Posterior cingulate gyrus (tissue), 11 donors: Measurements from ENCODE around the gene ZNF439.
A peak's percentile ranks its signal among the peaks of the same experiment; 100 is the strongest.
"Not testable (repeated sequence)": the region's sequence is repeated elsewhere in the genome, so short reads cannot be mapped to it uniquely, and the experiment has no call there.

Source experiments
- DNase-seq, 10 donors: peaks; one replicate each; pipeline versions ENCODE4 v3.0.0 to v3.0.0-alpha.2; 2020 to 2021; ENCODE audit warnings: mixed read lengths in 3 of 10
- intact Hi-C: fragments of 100-400 bp; cut with DNase I; formaldehyde crosslinking; loops from one replicate; pipeline ENCODE4 v1.15.1; 2023

ZNF439 gene

DNA sequence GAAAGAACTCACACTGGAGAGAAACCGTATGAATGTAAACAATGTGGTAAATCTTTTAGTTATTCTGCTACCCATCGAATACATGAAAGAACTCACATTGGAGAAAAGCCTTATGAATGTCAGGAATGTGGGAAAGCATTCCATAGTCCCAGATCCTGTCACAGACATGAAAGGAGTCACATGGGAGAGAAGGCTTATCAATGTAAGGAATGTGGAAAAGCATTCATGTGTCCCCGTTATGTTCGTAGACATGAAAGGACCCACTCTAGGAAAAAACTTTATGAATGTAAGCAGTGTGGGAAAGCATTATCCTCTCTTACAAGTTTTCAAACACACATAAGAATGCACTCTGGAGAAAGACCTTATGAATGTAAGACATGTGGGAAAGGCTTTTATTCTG lies 19.2 kb downstream of the ZNF439 start:
- DNase-seq, intact Hi-C loops: not testable (repeated sequence)

DNA sequence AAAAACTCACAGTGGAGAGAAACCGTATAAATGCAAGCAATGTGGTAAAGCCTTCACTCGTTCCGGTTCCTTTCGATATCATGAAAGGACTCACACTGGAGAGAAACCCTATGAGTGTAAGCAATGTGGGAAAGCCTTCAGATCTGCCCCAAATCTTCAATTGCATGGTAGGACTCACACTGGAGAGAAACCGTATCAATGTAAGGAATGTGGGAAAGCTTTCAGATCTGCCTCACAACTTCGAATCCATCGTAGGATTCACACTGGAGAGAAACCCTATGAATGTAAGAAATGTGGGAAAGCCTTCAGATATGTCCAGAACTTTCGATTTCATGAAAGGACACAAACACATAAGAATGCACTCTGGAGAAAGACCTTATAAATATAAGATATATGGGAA lies 19.7 kb downstream of the ZNF439 start:
- DNase-seq: no peak
- intact Hi-C loops: no loop called here

DNA sequence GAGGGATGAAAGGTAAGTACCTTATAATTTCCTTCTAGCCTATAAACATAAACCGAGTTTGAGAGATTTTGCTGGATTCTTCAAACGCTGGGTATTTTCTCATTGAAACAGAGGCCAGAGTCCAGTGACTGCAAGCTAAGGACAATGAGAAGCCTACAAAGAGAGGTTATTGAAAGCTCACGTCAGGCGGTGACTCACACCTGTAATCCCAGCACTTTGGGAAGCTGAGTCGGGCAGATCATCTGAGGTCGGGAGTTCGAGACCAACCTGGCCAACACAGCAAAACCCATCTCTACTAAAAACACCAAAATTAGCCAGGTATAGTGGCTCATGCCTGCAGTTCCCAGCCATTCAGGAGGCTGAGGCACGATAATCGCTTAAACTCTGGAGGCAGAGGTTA lies 24.1 kb downstream of the ZNF439 start:
- intact Hi-C loops: no loop called here
- no peak for DNase-seq

DNA sequence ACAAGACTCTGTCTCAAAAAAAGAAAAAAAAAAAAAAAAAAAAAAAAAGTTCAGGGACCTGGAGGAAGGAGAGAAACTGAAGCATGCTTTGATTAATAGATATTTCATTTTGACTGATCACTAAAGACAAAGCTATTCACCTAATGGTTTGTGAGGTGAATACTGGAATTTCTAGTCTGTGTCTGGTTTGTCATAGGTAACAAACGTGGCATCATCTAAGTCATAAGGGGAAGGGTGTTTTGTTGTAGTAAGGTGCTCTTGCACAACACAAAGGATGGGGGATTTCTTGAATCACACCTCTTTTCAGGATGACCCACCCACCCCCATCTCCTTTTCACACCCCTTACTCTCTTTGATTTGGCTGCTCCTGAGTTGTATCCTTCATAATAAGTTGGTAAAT lies 25.2 kb downstream of the ZNF439 start:
- intact Hi-C loops: no loop called here
- no peak for DNase-seq

DNA sequence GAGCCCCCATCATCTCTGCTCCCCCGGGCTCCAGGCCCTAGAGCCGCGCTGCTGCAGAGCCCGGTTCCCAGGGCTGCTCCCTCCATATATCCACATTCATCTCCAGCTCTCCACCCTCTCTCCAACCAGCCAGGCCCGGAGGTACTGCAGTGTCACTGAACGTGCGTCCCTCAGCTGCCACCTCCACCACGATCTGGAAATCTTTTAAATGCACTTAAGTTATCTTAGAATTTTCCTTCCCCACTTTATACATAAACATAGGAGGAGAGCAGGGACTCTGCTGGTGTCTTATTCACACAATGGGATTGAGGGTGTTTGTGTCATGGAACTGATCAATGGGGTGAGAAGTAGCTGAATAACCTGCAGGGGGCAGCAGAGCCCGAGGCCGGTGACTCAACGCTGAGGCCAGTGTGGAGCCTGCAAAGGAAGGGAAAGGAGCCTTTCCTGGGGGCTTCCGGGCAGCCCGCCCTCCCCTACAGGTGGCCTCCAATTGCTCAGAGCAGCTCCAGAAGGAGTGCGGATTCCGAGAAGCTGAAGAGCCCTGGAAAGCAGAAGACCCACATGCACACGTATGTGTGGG lies 31.3 kb downstream of the ZNF439 start:
- intact Hi-C loops: loop anchor here (5.0 kb wide), 1 partner anchor 263 kb away; the partner anchor contains the start of gene ZNF20
- peak in 4 of 10 donors; percentile 19 to 73 (median 36) for DNase-seq

DNA sequence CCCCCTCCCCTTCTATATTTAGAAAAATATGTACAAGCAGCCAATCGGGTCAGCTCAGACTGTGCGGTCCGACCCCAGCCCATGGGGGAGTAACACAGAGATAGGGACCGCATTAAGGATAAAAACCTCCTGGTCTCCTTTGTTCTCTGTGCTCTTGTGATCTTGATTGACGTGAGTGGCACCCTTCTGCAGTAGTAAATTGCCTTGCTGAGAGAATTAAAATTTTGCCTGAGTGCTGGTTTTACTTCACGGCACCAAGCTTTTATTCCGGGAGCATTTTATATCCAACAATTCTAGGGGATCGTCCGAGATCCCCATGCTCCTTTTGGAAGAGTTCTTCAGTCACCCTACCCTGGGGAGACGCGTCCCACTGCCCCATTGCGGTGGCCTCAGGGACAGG lies 32.1 kb downstream of the ZNF439 start:
- intact Hi-C loops: loop anchor here (5.0 kb wide), 1 partner anchor 262 kb away; the partner anchor contains the start of gene ZNF20
- no peak for DNase-seq

DNA sequence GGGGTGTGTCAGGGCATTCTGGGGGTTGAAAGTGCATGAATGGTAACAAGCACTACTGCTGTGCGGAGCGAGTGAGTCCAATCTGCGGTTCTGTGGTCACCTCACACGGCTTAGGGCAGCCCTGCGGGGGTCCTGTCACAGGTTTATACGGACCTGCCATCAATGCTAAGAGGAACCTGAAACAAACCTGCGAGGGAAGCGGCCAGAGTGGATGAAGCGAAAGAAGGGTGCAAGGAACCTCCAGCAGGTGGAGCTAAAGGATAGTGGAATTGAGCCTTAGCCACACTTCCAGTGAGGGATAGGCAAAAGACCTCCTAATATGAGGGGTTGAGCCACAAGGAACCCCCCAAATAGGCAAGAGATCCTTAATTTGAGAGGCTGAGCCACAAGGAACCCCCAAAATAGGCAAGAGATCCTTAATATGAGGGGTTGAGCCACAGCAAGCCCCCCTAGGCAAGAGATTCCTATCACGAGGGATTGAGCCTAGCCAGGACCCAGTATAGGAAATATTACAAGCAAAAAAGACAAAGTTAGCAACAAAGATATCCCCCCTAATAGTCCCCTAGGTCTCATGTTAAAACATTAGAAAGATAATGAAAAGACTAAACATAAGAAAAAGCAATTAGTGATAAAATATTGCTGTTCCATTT lies 32.8 kb downstream of the ZNF439 start:
- intact Hi-C loops: loop anchor here (5.0 kb wide), 1 partner anchor 261 kb away; the partner anchor contains the start of gene ZNF20
- peak in 5 of 10 donors; percentile 42 to 85 (median 53) for DNase-seq

DNA sequence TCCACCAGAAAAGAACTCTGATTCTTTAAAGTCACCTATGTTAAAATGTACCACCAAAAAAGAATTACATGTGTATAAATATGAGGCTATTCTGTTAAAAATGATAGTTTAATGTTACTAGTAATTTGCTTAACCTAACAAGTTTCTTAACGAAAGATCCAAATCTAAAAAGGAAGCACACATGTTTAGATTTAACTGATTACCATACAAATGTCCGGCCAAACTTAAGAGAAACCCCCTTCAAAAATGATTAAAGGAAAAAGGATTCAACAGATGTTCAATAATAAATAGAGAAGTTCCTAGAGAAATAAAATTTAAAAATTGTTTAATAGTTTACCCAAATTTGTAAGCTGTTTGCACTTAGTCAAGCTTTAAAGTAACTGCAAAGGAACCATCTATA lies 34.1 kb downstream of the ZNF439 start:
- no peak for DNase-seq
- intact Hi-C loops: loop anchor here (5.0 kb wide), 1 partner anchor 260 kb away; the partner anchor contains the start of gene ZNF20

DNA sequence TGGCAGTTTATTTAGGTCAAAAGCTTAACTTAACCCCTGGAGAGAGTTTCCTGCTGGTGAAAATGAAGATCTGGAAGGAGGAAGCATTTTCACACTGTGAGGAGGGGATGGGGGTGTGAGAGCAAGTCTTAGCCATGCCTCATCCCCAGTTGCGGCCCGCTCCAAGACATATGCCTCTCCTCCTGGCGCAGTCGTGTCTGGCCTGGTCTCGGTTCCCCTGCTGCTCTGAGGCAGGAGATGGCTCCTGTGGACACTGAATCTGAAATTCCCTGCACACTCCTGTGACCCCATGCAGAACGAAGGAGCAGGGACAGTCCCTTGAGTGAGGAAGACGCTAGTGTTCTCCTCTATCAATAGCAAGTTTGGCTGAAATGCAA lies 38.7 kb downstream of the ZNF439 start:
- DNase-seq: peak in 2 of 10 donors; percentile 3 to 73

DNA sequence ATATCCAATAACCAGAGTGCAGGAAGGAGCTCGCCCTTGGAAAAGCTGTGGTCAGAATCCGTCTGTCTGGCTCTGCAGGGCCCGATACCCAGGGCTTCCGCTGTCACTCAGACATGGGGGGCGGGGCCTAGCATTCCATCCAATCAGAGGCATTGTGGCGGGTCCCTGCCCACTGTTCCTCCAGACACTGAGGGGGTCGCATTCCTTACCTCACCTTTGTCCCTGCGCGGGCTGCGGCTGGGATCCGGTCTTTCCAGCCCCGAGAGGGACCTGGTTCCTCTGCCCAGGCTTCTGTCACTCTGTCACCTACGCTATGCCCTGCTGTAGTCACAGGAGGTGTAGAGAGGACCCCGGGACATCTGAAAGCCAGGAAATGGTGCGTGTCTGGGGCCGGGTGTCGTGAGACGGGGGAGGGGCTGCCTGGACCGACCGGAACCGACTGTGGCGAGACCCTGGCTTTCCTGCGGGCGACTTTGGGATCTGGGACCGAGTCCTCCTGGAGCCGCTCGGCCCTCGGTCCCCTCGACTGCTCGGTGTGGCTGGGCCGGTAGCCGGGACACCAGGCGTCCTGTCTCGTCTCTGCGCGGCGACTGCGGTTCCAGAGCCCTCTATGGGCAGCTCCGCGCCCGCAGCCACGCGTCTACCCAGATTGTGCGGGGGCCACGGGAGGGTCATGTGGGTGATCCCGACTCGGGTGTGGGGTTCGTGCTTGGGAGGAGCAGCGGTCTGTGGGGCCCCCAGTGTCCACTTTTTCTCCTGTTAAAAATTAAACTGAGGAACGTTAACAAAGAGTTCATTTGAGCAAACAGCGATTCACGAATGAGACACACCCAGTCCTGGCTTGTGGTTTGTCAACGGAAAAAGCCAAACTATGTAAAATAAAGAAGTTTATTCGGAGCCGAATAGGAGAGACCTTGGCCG lies 39.3 kb downstream of the ZNF439 start, which contains the start of gene ZNF69:
TSS of gene ZNF69 (plus strand) at position 172 of the 921 bp plus-strand sequence. CDS start at position 314, 142 bp downstream.
- intact Hi-C loops: loop anchor here (5.0 kb wide), 1 partner anchor 91 kb away; the partner anchor contains the start of gene ZNF491
- DNase-seq: peak; percentile 62 to 96 (median 80)

More for the DNA sequence above, 38.7 kb downstream of the ZNF439 start:
- intact Hi-C loops: loop anchor here (5.0 kb wide), 1 partner anchor 90 kb away; the partner anchor contains the start of gene ZNF491

DNA sequence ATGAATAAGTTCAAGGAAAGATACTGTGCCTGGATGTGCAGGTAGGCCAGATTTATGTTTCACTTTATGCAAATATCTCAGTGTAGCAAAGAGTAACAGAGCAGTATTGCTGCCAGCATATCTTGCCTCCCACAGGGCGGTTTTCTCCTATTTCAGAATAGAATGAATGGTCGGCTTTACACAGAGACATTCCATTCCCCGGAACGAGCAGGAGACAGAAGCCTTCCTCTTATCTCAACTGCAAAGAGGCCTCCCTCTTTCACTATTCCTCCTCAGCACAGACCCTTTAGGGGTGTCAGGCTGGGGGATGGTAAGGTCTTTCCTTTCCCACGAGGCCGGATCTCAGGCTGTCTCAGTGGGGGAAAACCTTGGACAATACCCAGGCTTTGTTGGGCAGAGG lies 41.4 kb downstream of the ZNF439 start:
- intact Hi-C loops: loop anchor here (5.0 kb wide), 1 partner anchor 93 kb away; the partner anchor contains the start of gene ZNF491
- DNase-seq: not testable (repeated sequence)

DNA sequence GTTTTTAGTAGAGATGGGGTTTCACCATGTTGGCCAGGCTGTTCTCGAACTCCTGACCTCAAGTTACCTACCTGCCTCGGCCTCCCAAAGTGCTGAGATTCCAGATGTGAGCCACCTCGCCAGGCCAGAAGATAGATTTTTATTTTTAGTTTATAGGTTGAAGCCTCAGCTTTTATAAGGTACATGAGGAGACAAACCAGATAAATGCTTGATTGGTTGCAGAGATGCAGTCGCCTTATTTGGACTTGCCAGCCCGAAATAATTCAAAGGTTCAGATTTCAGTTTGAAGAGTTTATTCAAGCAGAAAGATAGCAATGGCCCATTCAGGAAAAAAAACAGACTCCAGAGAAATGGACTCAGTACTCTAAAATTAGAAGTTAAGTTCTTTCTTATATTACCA lies 42.1 kb downstream of the ZNF439 start:
- DNase-seq: no peak
- intact Hi-C loops: no loop called here

DNA sequence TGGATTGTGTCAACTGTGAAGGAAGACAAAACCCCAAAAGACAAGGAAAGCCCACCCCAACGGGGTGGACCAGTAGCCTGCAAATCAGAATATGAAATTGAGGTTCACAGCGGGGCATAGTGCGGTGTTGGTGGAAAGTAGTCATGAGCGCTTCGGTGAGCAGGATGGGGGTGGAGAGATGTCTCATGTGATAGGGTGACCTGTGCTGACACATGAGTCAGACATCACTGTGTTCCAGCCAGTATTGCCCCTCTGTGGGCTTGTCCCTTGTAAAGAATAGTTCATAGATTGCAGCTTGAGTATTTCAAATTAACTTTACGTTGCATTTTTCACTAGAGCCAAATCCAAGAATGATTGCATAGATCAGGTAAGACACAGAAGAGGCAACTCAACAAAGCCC lies 46.3 kb downstream of the ZNF439 start:
- no peak for DNase-seq
- intact Hi-C loops: no loop called here

DNA sequence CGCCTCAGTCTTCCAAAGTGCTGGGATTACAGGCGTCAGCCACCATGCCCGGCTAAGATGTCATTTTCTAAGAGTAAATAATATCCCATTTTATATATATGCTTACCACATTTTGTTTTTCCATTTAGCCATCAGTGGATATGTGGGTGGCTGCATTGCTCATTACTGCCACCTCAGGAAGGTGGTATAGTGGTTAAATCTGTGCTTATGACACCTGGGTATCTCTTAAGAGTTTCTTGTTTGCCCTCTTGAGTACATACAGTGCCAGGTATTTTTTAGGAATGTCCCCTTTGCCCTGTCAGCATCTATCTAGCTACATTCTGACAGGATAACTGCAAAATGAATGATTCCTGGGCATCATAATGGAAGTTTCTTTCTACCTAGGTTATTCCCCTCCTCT lies 53.7 kb downstream of the ZNF439 start:
- DNase-seq: no peak
- intact Hi-C loops: no loop called here

DNA sequence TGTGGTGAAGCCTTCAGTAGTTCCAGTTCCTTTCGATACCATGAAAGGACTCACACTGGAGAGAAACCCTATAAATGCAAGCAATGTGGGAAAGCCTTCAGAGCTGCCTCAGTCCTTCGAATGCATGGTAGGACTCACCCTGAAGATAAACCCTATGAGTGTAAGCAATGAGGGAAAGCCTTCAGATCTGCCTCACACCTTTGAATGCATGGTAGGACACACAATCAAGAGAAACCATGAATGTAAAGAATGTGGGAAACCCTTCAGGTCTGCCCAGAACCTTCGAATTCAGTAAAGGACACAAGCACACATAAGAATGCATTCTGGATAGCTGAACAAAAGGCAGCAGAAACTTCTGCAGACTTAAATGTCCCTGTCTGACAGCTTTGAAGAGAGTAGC lies 57.4 kb downstream of the ZNF439 start:
- no peak for DNase-seq
- intact Hi-C loops: no loop called here

DNA sequence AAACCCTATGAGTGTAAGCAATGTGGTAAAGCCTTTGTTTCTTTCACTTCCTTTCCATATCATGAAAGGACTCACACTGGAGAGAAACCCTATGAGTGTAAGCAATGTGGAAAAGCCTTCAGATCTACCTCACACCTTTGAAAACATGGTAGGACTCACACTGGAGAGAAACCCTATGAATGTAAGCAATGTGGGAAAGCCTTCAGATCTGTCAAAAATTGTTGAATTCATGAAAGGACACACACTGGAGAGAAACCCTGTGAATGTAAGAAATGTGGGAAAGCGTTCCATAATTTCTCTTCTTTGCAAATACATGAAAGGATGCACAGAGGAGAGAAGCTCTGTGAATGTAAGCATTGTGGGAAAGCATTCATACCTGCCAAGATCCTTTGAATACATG lies 63.4 kb downstream of the ZNF439 start:
- DNase-seq, intact Hi-C loops: not testable (repeated sequence)

DNA sequence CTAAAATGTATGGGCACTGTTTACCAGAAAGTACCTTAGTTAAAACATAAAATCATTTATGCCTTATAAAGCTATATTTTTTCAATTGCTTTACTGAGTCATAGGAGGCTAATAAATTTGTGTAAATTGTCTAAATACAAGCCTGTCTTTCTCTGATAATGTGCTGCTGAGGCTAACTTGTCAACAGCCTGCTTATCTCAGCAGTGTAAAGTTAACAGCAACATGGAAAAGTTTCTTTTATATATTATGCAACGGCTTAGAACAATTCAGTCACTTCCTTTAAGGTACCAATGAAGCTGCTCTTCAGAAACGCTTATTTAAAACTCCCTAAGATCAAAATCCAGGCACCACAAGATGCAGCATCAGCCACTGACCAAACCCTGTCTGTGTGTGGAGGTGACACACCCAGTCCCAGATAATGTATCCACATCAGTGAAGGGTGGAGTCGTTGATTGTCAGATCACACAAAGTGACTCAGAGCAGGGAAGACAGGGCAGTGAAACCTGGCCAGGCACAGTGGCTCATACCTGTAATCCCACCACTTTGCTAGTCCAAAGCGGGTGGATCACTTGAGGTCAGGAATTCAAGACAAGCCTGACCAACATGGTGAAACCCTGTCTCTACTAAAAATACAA lies 66.0 kb downstream of the ZNF439 start:
- intact Hi-C loops, DNase-seq: not testable (repeated sequence)
